Neural progenitor cell (in vitro differentiated cells): ENCODE measurements around the gene HBZ.

Experiments
- CTCF ChIP-seq: fragments of 200-600 bp; sonication (generic); IDR thresholded peaks from 2 replicates; pipeline ENCODE4 v1.5.1; 2017; ENCODE audit warnings: antibody characterized with exemption, mild to moderate bottlenecking
- EZH2phosphoT487 ChIP-seq: fragments of 200-600 bp; sonication (generic); IDR thresholded peaks from 2 replicates; pipeline ENCODE4 v1.6.1; 2017; ENCODE audit warnings: antibody characterized with exemption

GRCh38 chr16:104355-104754, 48.1 kb upstream of the HBZ start:
- TF ChIP-seq CTCF: no peak
- no peak for TF ChIP-seq EZH2phosphoT487
